Smooth muscle cell (in vitro differentiated cells): ENCODE measurements around the gene DHX34. TPM values are rescaled to one million over a fixed set of nuclear protein-coding genes. Genes with fewer than 3 reads are reported as not detected.

Experiments
- DNase-seq: peaks from one replicate; lab custom pipeline; 2025; ENCODE audit not compliant: unreplicated experiment; lab: John Stamatoyannopoulos, UW
- H2AFZ ChIP-seq: fragments of 200-600 bp; sonication (generic); 2 replicates; pipeline ENCODE4 v1.6.0; 2016; ENCODE audit warnings: antibody characterized with exemption, low read depth, mild to moderate bottlenecking
- H3F3A ChIP-seq: fragments of 200-600 bp; sonication (generic); 2 replicates; pipeline ENCODE4 v1.6.0; 2017; ENCODE audit warnings: antibody characterized with exemption, low read depth
- H3K27ac ChIP-seq: fragments of 200-600 bp; sonication (generic); 2 replicates; pipeline ENCODE4 v1.5.1; 2016; ENCODE audit warnings: low read depth, mild to moderate bottlenecking
- H3K27me3 ChIP-seq: fragments of 200-600 bp; sonication (generic); 2 replicates; pipeline ENCODE4 v1.6.1; 2016; ENCODE audit warnings: low read depth, mild to moderate bottlenecking
- H3K36me3 ChIP-seq: fragments of 200-600 bp; sonication (generic); 2 replicates; pipeline ENCODE4 v1.5.1; 2016; ENCODE audit warnings: low read depth
- H3K4me1 ChIP-seq: fragments of 200-600 bp; sonication (generic); 2 replicates; pipeline ENCODE4 v1.5.1; 2016; ENCODE audit warnings: low read depth
- H3K4me2 ChIP-seq: fragments of 200-600 bp; sonication (generic); 2 replicates; pipeline ENCODE4 v1.6.0; 2016; ENCODE audit warnings: mild to moderate bottlenecking
- H3K4me3 ChIP-seq: fragments of 200-600 bp; sonication (generic); 2 replicates; pipeline ENCODE4 v1.5.1; 2016; ENCODE audit warnings: mild to moderate bottlenecking
- H3K79me2 ChIP-seq: fragments of 200-600 bp; sonication (generic); 2 replicates; pipeline ENCODE4 v1.6.0; 2016; ENCODE audit warnings: low read depth, mild to moderate bottlenecking
- H3K9ac ChIP-seq: fragments of 200-600 bp; sonication (generic); 2 replicates; pipeline ENCODE4 v1.6.0; 2016; ENCODE audit warnings: low read depth
- H3K9me3 ChIP-seq: fragments of 200-600 bp; sonication (generic); replicated peaks from 2 replicates; pipeline ENCODE4 v1.5.1; 2016; ENCODE audit warnings: low read depth
- H4K20me1 ChIP-seq: fragments of 200-600 bp; sonication (generic); 2 replicates; pipeline ENCODE4 v1.6.0; 2016; ENCODE audit warnings: low read depth
- CTCF ChIP-seq: fragments of 200-600 bp; sonication (generic); IDR thresholded peaks from 2 replicates; pipeline ENCODE4 v1.5.1; 2017; ENCODE audit warnings: borderline replicate concordance, mild to moderate bottlenecking, antibody characterized with exemption; ENCODE audit not compliant: insufficient read depth, poor library complexity, severe bottlenecking
- WGBS: methylation state at CpG from one replicate; pipeline ENCODE4 v1.1.7; 2016; ENCODE audit warnings: low lambda C conversion rate; 5-methylcytosine and 5-hydroxymethylcytosine counted together
- polyA plus RNA-seq: library from polyadenylated mRNA; unstranded; fragments of >200 nt; fragmentation: Nextera tagmentation; extraction: Ambion mirVana; gene quantifications from 2 replicates; pipeline ENCODE4 v1.2.1, GENCODE V29; 2016
- total RNA-seq: library from RNA; depleted of rRNA; stranded (reverse); fragments of >200 nt; gene quantifications from 2 replicates; pipeline ENCODE4 v1.2.3, GENCODE V29; 2014

The DHX34 gene
- total and polyA plus RNA-seq, 2 experiments from 2014 or later: 7.1 to 9.8 TPM

GRCh38 chr19:47419789-47420188 lies 70.7 kb downstream of the DHX34 start:
- 16% methylated on average over 15 of the region's 19 CpGs for WGBS

GRCh38 chr19:47421244-47421786 lies 72.2 kb downstream of the DHX34 start:
- no peak for DNase-seq
- Histone ChIP-seq H3F3A (peaks cover 3% of the 10 kb centered on the region), H2AFZ (no peak overlapping the region), H3K27ac (no peak overlapping the region), H3K36me3 (no peaks in the 10 kb centered on the region), H3K4me1 (peaks cover 30% of the 10 kb centered on the region), H4K20me1 (peaks cover 26% of the 10 kb centered on the region), H3K4me2 (peak overlapping the region; percentile 93), H3K9me3 (no peaks in the 10 kb centered on the region), H3K9ac (peak overlapping the region; percentile 1), H3K27me3 (peaks cover 9% of the 10 kb centered on the region), H3K4me3 (peak overlapping the region; percentile 34), H3K79me2 (no peaks in the 10 kb centered on the region)
- TF ChIP-seq CTCF: no peak
- WGBS: 32% methylated on average over 16 of the region's 16 CpGs

More at GRCh38 chr19:47419789-47420188, 70.7 kb downstream of the DHX34 start:
- Histone ChIP-seq H3K27ac (no peak overlapping the region), H3K4me3 (no peak overlapping the region), H3K27me3 (peaks cover 9% of the 10 kb centered on the region), H2AFZ (no peak overlapping the region), H3F3A (peaks cover 3% of the 10 kb centered on the region), H4K20me1 (peaks cover 34% of the 10 kb centered on the region), H3K36me3 (no peaks in the 10 kb centered on the region), H3K79me2 (no peaks in the 10 kb centered on the region), H3K9me3 (no peaks in the 10 kb centered on the region), H3K9ac (no peak overlapping the region), H3K4me1 (peaks cover 30% of the 10 kb centered on the region), H3K4me2 (peak overlapping the region; percentile 93)
- DNase-seq: no peak
- no peak for TF ChIP-seq CTCF

GRCh38 chr19:47421844-47422395 lies 72.8 kb downstream of the DHX34 start:
- Histone ChIP-seq H3K79me2 (no peaks in the 10 kb centered on the region), H3K27me3 (peaks cover 9% of the 10 kb centered on the region), H2AFZ (no peak overlapping the region), H3K27ac (no peak overlapping the region), H3K9ac (peak overlapping the region; percentile 29), H3K4me2 (peak overlapping the region; percentile 93), H3K4me3 (peak overlapping the region; percentile 34), H3F3A (peaks cover 4% of the 10 kb centered on the region), H3K4me1 (peaks cover 30% of the 10 kb centered on the region), H3K9me3 (no peaks in the 10 kb centered on the region), H4K20me1 (peaks cover 20% of the 10 kb centered on the region), H3K36me3 (no peaks in the 10 kb centered on the region)
- DNase-seq: peak; percentile 32
- no peak for TF ChIP-seq CTCF
- WGBS: 8% methylated on average over 8 of the region's 31 CpGs
